ENCODE measurements around the gene ABI3BP.

Gene ABI3BP

DNA sequence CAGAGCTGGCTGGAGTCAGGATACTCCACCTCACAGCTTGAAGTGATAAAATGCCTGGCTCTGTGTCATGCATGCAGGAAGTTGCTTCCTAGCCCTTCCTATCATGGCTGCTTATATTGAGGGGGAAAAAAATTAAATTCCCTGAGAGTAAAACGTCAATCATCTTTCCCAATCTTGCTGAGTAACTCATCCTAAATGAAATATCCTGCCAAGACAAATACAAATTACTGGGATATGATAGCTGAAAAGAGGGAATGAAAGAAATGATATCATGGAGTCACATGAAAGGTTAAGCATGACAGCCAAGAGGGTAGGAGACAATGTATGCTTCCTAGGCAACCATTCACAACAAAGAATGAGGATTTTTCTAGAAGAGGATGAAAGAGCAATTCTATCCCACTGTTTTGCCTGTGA, 110.6 kb downstream of the ABI3BP start:
- no peak for DNase-seq

DNA sequence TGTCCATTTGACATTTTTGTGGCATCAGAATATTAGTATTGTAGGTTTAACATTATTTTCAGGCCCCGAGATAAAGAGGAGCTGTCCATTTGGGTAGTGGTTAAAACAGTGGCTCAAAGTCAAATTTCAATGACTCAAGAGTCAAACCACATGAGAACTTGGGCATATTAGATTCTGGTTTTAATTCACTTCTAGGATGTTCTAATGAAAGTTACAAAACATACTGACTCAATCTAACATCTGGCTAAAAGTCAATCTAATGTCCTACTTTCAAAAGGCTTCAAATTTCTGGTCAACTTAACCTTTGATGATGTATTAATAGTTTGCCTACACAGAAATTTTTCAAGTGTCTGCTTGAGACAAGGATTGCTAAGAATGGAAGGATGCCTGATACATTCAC, 112.4 kb downstream of the ABI3BP start:
- no peak for DNase-seq

DNA sequence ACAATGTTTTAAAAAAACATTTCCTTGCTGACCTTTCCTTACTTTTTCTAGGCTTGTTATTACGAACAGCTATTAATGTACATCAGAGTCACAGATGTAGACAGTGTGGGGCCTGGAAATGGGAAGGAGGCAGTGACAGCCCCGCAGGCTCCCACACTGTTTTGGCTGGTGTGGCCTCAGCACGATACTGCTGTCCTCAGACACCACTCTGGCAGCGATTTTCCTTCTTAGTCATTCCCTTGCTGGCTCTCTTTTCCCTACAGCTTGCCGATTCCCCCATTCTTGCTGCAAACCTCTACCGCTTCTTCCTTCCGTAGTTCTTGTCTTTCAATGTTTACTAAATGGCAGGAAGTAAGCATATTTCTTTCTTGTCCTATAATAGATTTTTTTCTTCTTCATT, 113.1 kb downstream of the ABI3BP start:
- no peak for DNase-seq

DNA sequence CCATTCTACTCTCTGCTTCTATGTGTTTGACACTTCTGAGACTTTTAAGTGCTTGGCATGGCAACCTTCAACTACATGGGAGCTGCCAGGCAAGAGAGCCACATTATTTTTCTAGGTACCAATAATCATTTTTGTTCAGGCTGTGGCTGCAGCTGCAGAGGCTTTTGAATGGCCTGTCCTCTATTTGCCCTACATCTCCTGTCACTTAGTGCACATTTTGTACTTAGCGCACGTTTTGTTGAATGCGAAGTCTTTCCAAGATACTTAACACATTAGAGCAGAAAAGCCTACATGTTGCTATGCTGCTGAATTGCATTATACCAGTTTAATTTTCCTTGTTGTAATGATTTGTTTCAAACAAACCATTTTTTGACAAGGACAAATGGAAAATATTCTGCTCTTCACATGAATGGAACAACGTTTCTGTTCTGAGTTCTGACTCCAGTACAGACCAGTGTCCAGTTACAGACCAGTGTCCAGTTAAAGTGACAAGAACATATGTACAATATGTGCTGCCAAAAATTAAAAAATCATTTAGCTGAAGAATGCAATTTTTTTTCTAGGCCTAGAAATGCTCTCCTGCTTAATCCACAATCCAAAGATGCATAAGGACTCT, 113.9 kb downstream of the ABI3BP start:
- no peak for DNase-seq

DNA sequence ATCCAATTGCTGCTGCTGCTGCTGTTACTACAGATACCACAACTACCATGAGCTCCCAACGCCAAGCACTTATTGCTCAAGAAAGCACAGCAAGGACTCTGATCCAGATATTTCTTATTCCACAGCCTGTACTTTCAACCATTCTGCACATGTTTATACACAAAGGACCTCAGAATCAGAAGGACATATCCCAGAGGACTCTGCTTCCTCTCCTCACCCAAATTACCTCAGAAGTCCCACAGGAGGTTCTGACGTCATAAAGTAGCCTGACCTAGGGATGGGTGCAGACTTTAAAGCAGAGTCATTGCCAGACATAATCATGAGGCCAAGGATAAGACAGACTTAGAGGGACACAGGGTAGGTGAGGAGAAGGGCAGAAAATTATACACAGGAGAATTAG, 115.9 kb downstream of the ABI3BP start:
- no peak for DNase-seq

DNA sequence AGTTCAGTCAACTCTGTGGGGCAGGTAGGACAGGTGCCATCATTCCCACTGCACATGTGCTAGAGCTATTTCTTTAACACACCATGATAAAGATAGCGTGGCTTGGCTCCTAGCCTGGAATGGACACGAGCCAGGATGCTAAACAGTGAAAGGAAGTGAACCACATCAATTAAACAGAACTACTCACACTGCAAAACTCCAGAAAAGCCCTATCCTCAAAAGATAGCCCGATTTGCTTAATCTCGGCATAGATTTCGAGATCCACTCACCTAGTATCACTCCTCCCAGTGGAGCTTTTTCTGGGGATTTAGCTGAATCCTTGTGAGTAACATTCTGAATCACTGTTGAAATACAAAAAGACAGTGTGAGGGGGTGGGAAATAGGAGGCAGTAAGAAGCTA, 118.0 kb downstream of the ABI3BP start:
- no peak for DNase-seq

DNA sequence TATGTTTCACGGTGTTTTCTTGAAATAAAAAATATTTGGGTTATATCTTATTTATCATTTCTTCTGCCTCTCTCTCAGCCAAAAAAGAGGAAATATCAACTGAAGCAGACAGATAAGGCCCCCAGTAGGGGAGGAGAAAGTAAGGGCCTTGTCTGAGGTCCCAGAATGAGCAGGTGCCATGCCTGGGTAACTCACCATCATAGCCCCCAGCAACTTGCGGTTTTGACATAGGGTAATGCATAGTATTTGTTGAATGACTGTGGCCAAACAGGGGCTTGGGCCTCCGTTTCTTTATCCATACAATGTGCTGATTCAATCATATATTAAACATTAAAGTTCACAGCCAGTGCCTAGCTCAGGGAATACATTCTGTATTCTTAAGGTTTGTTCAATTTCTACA, 119.6 kb downstream of the ABI3BP start:
- DNase-seq = no peak

DNA sequence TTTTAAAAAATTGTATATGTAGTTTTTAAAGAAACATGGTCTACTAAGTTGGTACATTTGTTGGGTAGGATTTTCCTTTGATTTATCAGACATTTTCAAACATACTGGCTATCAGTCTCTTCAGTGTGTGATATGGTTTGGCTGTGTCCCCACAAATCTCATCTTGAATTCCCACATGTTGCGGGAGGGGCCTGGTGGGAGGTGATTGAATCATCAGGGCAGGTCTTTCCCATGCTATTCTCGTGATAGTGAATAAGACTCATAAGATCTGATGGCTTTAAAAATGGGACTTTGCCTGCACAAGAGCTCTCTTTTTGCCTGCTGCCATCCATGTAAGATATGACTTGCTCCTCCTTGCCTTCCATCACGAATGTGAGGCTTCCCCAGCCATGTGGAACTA, 121.9 kb downstream of the ABI3BP start:
- DNase-seq = no peak

DNA sequence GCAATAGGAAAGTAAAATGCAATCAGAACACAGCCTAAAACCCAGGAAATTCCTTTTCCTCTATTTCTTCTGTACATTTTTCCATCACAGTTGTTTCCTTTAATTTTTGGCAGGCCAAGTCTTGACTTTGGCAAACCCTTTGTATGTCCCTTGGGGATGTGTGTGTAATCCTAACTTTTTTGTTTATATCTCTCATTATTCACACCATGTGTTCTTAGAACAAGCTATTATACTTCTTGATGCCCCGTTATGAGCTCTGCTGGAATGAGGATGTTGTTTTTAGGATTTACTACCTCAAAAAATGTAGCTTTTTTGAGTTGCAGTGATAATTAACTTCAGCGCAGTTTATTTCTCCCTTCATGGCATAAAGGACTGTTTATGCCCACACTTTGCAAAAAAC, 123.4 kb downstream of the ABI3BP start:
- no peak for DNase-seq

DNA sequence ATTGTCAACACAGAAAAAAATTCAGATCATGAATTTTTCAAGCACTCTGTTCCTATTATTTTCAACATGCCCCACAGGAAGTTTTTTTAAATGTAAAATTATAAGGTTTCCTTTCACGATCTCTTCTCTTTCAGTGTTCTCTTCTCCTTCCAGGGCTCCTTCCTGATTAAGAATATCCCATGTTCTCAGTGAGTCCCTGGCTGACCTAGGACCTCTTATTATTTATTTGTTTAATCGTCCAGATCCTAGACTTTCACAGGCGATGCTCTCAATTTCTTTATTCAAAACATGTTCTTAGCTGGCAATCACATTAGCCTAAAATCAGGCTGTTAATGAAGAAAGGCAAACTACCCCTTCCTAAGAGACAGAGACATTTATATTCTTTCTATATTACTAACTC, 124.3 kb downstream of the ABI3BP start:
- DNase-seq = no peak

DNA sequence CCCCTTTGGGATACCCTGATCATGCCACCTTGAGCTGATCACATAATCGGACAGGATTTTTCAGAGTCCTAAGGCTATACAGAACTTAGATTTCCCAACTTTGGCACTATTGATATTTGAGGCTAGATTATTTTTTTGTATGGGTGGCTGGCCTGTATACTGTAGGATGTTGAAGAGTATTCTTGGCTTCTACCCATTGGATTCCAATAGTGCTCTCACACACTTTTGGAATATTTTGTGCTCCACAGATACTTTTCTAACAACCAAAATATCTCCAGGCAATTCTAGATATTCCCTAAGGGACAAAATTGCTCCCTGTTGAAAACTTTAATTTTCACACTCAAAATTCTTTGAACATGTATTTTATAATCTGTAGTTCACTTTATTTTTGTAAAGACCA, 125.1 kb downstream of the ABI3BP start:
- no peak for DNase-seq

DNA sequence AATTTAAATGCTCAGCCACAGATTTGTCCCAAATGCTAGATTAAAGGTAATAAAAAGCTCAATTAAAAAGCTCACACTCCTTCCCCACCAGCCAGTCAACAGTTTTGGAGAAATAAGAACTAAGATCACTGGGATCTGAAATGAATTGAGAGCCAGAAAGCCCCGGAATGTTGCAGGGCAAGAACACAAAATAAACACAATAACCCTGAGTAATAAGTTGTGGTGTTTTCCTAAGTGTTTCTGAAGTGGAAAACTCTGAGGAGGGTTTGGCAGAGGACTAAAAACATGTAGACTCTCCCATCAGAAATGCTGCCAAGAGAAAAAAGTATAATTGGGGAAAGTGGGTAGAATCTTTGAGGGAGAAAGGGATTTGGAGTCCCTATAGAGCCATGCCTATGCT, 127.8 kb downstream of the ABI3BP start:
- DNase-seq = no peak

DNA sequence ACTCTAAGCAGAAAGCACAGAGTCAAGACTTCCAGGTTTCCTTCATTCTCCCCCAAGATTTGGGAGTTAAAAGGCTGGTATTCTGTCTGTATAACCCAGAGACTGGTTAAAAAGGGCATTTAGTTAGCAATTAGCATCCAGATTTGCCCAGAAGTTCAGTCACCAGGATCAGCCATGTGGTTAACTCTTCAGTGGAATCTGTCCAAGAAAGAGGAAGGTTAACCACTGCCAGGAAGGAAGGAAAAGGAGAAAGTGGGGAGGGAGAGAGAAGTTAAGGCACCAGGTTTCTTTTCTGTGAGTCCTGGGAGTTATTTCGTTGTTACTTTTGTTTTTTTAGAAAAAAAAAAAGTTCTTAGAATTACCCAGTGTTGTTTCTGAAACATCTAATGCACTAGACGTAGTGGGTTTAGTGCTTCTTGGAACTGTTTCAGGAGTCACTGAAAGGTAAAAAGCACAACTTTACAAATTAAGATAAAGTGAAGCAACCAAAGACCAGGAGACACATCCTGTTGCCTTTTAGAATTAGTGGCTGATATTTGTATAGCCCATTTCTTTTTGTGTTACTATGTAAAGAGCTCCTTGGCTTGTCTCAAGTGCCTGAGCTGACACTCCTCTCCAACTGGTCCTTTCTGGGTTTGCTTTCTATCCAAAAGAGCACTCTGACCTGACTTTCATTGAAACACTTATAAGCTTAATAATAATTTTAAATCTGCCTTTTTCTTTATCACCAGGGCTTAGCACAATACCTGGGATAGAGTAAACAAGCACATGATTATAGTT, 128.6 kb downstream of the ABI3BP start:
- DNase-seq = no peak

DNA sequence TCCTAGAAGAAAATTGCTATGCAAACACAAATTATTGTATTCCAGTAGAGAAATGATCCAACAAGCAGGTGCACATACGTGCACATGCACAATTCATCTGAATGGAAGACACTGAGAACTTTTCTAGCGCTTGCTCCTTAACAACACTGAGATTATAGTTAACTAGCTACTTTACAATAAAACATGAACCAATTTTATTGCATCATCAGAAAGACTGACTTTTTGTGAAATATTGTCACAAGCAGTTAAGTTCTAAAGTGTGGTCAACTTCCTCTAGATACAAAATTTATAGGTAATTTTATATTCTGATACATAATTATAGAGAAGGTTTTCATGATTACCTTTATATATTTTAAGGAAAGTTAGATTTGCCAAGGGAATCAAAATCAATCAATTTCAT, 135.4 kb downstream of the ABI3BP start:
- no peak for DNase-seq

DNA sequence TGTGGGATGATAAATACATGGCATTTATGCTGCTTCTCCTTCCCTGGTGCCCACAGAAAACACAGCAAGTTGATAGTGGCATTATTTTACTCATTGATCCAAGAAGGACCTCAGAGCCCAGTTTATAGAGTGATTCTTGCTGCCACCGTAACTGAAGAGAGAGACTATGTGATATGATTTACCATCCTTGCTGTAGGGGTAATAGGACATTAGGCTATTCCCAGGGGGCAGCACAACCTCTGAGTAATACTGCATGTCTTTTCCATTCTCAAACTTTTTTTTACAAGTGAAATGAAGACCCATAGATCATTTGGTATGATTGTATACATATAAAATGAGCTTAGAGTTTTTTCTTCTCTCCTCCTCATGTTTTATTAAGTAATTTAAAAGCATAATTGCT, 136.4 kb downstream of the ABI3BP start:
- DNase-seq = no peak

DNA sequence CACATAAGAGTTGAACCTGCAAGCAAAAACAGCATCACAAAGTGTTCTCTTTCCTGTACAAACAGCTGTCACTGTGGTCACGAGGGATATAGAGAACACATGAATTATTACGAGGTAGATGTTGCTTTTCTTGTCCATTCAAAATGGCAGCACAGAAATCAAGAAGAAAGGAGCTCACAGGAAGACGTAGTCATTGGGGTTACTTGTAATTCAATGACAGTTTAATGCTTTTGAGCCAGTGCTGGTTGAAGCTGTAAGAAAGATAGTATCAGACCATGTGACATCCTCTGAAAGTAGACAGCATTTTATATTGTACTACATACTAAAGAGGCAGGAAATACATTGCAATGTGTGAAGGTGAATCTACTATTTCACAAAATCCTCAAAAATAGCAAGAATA, 140.4 kb downstream of the ABI3BP start:
- no peak for DNase-seq

DNA sequence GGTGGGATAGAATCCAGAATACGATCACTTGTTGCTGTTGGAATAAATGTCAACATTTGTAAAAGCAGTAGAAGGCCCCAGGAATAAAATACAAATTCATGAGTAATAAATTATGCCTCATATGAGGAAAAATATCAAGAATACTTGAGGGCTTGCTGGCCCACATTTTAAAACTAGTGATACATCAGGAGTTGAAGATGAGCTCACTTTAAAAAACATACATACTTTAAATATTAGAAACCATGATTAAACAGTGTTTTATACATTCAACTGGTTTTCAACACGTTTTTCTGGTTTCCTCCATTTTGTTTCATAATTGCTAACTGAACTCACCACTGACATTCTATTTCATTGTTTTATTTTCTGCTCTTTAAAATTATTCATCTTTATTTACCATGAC, 142.5 kb downstream of the ABI3BP start:
- DNase-seq = no peak

DNA sequence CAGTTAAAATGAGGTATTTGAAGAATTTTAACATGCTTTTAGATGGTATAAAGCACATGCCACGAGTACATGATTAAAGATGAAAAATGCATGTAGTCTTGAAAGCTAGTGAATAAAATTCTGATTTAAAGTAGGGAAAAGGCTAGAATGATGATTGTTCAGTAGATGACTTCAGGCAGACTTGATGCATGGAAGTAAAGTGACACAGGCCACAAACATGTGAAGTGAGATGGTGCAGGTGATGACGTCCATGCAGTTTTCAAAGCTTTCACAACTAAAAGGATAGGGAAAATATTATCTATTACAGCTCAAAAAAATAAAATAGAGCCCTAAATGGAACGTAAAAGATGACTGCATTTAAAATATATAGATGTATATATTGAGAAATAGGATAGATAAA, 143.1 kb downstream of the ABI3BP start:
- no peak for DNase-seq

DNA sequence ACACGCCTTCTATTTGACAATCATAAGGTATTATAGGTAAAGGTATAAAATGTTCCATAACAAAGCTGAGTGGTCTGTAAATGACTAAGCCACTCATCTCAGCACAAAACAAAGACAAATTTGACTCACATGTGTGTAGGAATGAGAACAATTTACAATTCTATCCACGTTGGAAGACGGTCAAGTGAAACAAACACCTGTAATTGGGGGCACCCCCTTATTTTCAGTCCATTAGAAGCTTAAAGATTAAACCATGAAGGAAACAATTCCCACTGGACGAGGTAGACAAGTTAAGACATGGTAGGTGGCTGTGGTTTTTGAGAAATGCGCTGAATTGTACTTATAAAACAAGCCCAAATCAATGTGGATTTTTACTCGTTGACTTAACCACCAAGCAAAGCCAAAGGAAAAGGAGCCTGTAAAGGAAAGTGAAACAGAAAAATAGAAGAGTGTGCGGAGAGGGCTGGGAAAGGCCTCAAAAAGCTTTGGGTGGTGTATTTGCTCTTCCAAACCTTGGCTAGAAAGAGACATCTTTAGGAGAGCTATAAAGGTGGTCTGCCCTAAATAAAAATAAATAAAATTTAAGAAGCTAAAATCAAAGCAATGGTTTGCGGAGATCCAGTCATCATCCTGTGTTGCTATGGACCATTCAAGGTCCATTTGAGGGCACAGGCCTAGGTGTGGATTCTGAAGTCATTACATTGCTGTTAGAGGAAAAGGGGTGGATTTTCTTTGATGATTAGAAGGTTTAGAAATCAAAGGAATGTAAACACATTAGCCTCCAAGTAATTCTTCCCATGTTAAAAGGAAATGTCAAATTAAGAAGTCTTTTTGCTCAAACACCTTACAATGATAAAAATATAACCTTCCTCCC, 148.9 kb downstream of the ABI3BP start:
- DNase-seq = no peak

DNA sequence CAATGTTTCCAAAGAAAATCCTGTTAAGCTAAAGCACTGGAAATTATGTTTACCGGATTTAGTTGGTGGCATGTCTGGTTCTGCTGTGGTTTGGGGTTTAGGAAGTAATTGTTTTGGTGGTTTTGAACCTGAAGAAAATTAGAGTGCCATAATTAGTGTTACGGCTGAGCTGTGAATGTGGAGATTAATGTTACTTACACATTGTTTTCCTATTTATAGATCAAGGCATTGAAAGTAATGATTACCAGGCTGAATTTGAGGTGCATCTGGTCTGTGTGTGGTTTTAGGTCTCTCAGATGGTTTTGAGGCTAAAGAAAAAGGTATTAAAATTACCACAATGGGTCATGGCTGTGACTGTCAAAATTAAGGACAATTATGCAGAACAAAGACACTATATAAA, 155.1 kb downstream of the ABI3BP start:
- DNase-seq = no peak

DNA sequence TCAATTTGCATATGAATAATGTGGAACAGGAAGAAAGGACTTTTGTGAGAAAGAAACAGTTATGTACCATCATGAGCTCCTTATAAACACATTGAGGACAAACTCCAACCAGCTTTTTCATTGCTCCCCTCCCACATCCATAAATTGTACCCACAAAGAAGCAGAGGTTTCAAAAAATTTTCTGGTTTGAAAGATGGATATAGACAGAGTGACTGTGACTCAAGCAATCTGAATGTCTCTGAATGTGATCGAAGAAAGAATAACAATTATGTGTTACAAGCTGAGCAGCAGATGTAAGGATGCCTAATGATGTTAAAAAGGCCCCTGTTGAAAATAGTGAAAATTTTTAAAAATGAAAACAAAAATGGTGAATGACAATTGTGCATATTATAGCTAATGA, 156.6 kb downstream of the ABI3BP start:
- no peak for DNase-seq

DNA sequence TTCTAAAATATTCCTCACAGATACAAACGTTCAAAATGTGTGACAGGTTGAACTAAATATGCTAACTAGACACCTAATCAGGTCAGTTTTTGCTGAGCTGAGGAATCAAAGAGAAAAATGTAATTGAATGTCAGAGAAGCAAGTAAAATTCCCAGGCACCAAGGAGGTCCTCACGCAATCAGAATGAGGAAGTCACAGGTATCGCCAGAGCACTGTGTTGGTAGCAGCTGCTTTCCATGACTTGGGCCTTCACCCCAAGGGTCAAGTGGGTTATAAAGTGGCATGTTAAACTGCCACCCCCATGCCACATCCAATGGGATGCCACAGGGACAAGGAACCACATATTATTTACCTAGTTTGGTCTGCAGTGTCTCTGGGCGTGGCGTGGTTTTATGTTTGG, 158.9 kb downstream of the ABI3BP start:
- DNase-seq = no peak

DNA sequence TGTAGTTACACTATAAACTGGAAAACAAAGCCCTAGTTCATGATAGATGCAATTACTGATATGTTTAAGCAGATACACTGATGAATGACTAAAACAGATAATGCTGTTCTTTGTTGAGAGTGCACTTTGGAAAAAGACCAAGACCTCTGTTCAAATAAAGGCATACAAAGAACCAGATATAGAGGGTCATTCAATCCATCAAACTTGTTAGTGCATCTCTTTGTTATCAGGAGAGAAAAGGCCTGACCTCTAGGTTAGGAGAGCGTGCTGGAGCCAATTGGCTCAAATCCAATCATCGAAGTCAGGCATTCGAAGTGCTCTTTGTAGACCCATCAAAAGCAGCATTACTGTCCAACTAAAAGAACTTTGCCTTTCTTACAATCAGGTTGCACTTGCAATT, 159.7 kb downstream of the ABI3BP start:
- no peak for DNase-seq

DNA sequence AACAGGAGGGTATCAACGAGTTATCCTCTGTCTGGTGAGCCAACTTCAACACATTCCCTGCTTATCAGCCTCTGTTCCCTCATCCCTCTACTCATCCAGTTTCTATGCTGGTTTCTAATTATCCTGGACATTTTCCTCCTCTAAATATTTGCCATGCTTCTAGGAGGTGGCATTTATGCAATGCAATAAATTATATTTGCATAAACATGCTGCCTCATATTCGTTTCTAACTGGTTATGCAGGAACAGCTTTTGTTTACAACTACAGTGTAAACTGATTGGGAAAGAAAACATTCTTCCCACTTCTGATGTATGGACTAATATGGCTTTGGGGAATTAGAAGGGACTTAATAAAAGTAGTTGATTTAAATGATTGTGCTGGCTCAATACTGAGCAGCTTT, 161.6 kb downstream of the ABI3BP start:
- DNase-seq = no peak

Measured in NCI-H524 treated with DMSO at 0.1 percent for 48 hours (cell line).